ENCODE data around the gene KLHL36. TPM values are rescaled to one million over a fixed set of nuclear protein-coding genes. Genes with fewer than 3 reads are reported as not detected.

The KLHL36 gene
- total and polyA plus RNA-seq, 9 of the 15 experiments (the other 6 are each of a cell fraction or from before 2014, with no cell fraction given), result 2.1 to 51.2 (median 18.5) TPM

GRCh38 chr16:84618581-84619460 lies 29.5 kb upstream of the KLHL36 start (continued):
- TF ChIP-seq MTA2 (IDR thresholded peaks at IDR 0.05; ENCODE audit: low read depth) (no peak; the same call in 1 of the 2 replicates), CREB3 (tag; conservative IDR thresholded peaks at IDR 0.05; ENCODE audit: low read depth) (no peak), ZNF740 (CRISPR knock-in tag; IDR thresholded peaks at IDR 0.05) (no peak), ZNF740 (tag; IDR thresholded peaks at IDR 0.05) (no peak), CGGBP1 (CRISPR knock-in tag; IDR thresholded peaks at IDR 0.05) (no peak), RBM34 (IDR thresholded peaks at IDR 0.05; ENCODE audit: borderline replicate concordance, insufficient read depth, low read length) (no peak), ZFX (CRISPR knock-in tag; IDR thresholded peaks at IDR 0.05) (no peak), PHF8 (IDR thresholded peaks at IDR 0.05; ENCODE audit: borderline replicate concordance, low read length) (no peak), TCF3 (CRISPR knock-in tag; IDR thresholded peaks at IDR 0.05) (no peak), SMARCA4 (IDR thresholded peaks at IDR 0.05) (peak; percentile 81; the same call in 1 of the 2 replicates), ZNF551 (CRISPR knock-in tag; IDR thresholded peaks at IDR 0.05) (no peak), HDGF (IDR thresholded peaks at IDR 0.05) (peak; percentile 70; the same call in 1 of the 2 replicates), RBM39 (optimal IDR thresholded peaks at IDR 0.05; ENCODE audit: low read depth, low read length) (no peak), ZNF449 (CRISPR knock-in tag; IDR thresholded peaks at IDR 0.05) (no peak), FOXK1 (CRISPR knock-in tag; IDR thresholded peaks at IDR 0.05; ENCODE audit: borderline replicate concordance) (no peak), HMG20A (CRISPR knock-in tag; conservative IDR thresholded peaks at IDR 0.05) (no peak), PTBP1 (IDR thresholded peaks at IDR 0.05; ENCODE audit: low read depth, low read length) (no peak), EWSR1 (IDR thresholded peaks at IDR 0.05; ENCODE audit: borderline replicate concordance, low read depth, partially characterized antibody) (no peak), CHD2 (IDR thresholded peaks at IDR 0.05; ENCODE audit: low read depth, low read length) (no peak)
- TF ChIP-seq, protein P1, sequence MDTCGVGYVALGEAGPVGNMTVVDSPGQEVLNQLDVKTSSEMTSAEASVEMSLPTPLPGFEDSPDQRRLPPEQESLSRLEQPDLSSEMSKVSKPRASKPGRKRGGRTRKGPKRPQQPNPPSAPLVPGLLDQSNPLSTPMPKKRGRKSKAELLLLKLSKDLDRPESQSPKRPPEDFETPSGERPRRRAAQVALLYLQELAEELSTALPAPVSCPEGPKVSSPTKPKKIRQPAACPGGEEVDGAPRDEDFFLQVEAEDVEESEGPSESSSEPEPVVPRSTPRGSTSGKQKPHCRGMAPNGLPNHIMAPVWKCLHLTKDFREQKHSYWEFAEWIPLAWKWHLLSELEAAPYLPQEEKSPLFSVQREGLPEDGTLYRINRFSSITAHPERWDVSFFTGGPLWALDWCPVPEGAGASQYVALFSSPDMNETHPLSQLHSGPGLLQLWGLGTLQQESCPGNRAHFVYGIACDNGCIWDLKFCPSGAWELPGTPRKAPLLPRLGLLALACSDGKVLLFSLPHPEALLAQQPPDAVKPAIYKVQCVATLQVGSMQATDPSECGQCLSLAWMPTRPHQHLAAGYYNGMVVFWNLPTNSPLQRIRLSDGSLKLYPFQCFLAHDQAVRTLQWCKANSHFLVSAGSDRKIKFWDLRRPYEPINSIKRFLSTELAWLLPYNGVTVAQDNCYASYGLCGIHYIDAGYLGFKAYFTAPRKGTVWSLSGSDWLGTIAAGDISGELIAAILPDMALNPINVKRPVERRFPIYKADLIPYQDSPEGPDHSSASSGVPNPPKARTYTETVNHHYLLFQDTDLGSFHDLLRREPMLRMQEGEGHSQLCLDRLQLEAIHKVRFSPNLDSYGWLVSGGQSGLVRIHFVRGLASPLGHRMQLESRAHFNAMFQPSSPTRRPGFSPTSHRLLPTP (IDR thresholded peaks at IDR 0.05; ENCODE audit: borderline replicate concordance, extremely low read depth, insufficient read length), result no peak
